Endothelial cell of umbilical vein (primary cell): ENCODE measurements around the gene MORC1. TPM values are rescaled to one million over a fixed set of nuclear protein-coding genes. Genes with fewer than 3 reads are reported as not detected.

ENCODE experiments used
- BruUV-seq: library from RNA; stranded (reverse); fragments of 400-500 nt; replicated peaks from 2 replicates; lab custom pipeline; 2021; lab: Mats Ljungman, UMichigan
- CTCF ChIA-PET: fragments of 300-600, 350-600 bp; sonication (Branson Sonifier 250); formaldehyde crosslinking; loops from one replicate; lab custom pipeline; 2021; ENCODE audit warnings: antibody characterized with exemption, inconsistent platforms; lab: Charles Lee
- POLR2A ChIA-PET: fragments of 300-600, 350-600 bp; sonication (Branson Sonifier 250); formaldehyde crosslinking; loops from one replicate; lab custom pipeline; 2021; ENCODE audit warnings: antibody characterized with exemption, inconsistent platforms; lab: Charles Lee
- DNase-seq: peaks from one replicate; pipeline ENCODE4 v3.0.0-alpha.2; 2011; ENCODE audit warnings: low read depth, low spot score
- FAIRE-seq: peaks from 2 replicates; lab custom pipeline; 2011; peaks lifted over from hg19 to GRCh38; lab: Jason Lieb, UNC
- H2AFZ ChIP-seq: 2 replicates; pipeline ENCODE4 v1.6.0; 2012; ENCODE audit warnings: low read depth, low read length, control low read depth, inconsistent platforms
- H3K27ac ChIP-seq: 2 replicates; pipeline ENCODE4 v1.5.1; 2011; ENCODE audit warnings: low read depth, mild to moderate bottlenecking, control low read depth, low read length, moderate library complexity; ENCODE audit not compliant: insufficient read depth
- H3K27me3 ChIP-seq, 2 experiments: 2 replicates each; pipeline versions ENCODE4 v1.6.0 to v1.6.1; 2011; ENCODE audit warnings: low read length in 2 of 2, mixed read lengths in 1 of 2; ENCODE audit not compliant: control insufficient read depth in 2 of 2, insufficient read depth in 2 of 2
- H3K36me3 ChIP-seq, 2 experiments: 2 replicates in 1 of 2; 3 replicates in 1 of 2; pipeline ENCODE4 v1.5.1; 2011; ENCODE audit warnings: low read length in 2 of 2, mild to moderate bottlenecking in 1 of 2, moderate library complexity in 1 of 2; ENCODE audit not compliant: control insufficient read depth in 2 of 2, insufficient read depth in 2 of 2; ENCODE audit errors: extremely low read depth in 1 of 2
- H3K4me1 ChIP-seq: 3 replicates; pipeline ENCODE4 v1.5.1; 2011; ENCODE audit warnings: mild to moderate bottlenecking, low read length; ENCODE audit not compliant: control insufficient read depth, insufficient read depth; ENCODE audit errors: extremely low read depth
- H3K4me2 ChIP-seq: 2 replicates; pipeline ENCODE4 v1.6.1; 2011; ENCODE audit warnings: low read length, control low read depth, mixed read lengths; ENCODE audit not compliant: insufficient read depth
- H3K4me3 ChIP-seq, 3 experiments: fragments of 200-600 bp in 1 of 3; sonication (generic), shearing (Covaris generic) in 1 of 3; replicated peaks in 1 of 3; 2 replicates each; pipeline ENCODE4 v1.5.1; 2011 to 2016; ENCODE audit warnings: control low read depth in 3 of 3, low read length in 3 of 3, mild to moderate bottlenecking in 2 of 3, inconsistent platforms in 1 of 3, low read depth in 1 of 3, moderate library complexity in 1 of 3; ENCODE audit not compliant: insufficient read depth in 1 of 3
- H3K79me2 ChIP-seq: 2 replicates; pipeline ENCODE4 v1.6.0; 2012; ENCODE audit warnings: low read length, inconsistent platforms; ENCODE audit not compliant: control insufficient read depth, insufficient read depth
- H3K9ac ChIP-seq: replicated peaks from 2 replicates; pipeline ENCODE3; 2011; ENCODE audit warnings: low read length, control low read depth; ENCODE audit not compliant: insufficient read depth; ENCODE audit errors: extremely low read depth
- H3K9me1 ChIP-seq: replicated peaks from 3 replicates; pipeline ENCODE4 v1.6.0; 2011; ENCODE audit warnings: mild to moderate bottlenecking, low read length; ENCODE audit not compliant: control insufficient read depth, insufficient read depth; ENCODE audit errors: extremely low read depth
- H3K9me3 ChIP-seq: replicated peaks from 2 replicates; pipeline ENCODE4 v1.5.1; 2012; ENCODE audit warnings: low read length, inconsistent platforms; ENCODE audit not compliant: control insufficient read depth, insufficient read depth
- H4K20me1 ChIP-seq: replicated peaks from 2 replicates; pipeline ENCODE3; 2011; ENCODE audit warnings: mild to moderate bottlenecking, low read length; ENCODE audit not compliant: control insufficient read depth, insufficient read depth; ENCODE audit errors: extremely low read depth
- EZH2 ChIP-seq: IDR thresholded peaks from 2 replicates; pipeline ENCODE4 v1.6.1; 2012; ENCODE audit warnings: borderline replicate concordance, low read depth, mild to moderate bottlenecking, moderate library complexity, low read length, inconsistent platforms; ENCODE audit not compliant: severe bottlenecking
- FOS ChIP-seq: IDR thresholded peaks from 2 replicates; pipeline ENCODE4 v1.6.1; 2011; ENCODE audit warnings: mild to moderate bottlenecking, low read length, moderate library complexity, borderline replicate concordance; ENCODE audit not compliant: insufficient read depth
- GATA2 ChIP-seq: IDR thresholded peaks from 2 replicates; pipeline ENCODE4 v1.7.0; 2011; ENCODE audit warnings: low read depth, mild to moderate bottlenecking, moderate library complexity, mixed read lengths, low read length; ENCODE audit not compliant: insufficient read length, insufficient read depth
- JUN ChIP-seq: IDR thresholded peaks from 2 replicates; pipeline ENCODE4 v1.6.1; 2011; ENCODE audit warnings: borderline replicate concordance, low read depth; ENCODE audit not compliant: insufficient read length, insufficient read depth
- MYC ChIP-seq: IDR thresholded peaks from one replicate; pipeline ENCODE4 v1.6.1; 2011; ENCODE audit warnings: mild to moderate bottlenecking, low read depth, low read length
- POLR2A ChIP-seq: IDR thresholded peaks from 2 replicates; pipeline ENCODE4 v1.6.1; 2012; ENCODE audit warnings: low read depth, mild to moderate bottlenecking, control low read depth, low read length
- POLR2AphosphoS5 ChIP-seq: IDR thresholded peaks from 2 replicates; pipeline ENCODE4 v1.6.1; 2012; ENCODE audit warnings: low read depth, mild to moderate bottlenecking, control low read depth, low read length, moderate library complexity; ENCODE audit not compliant: insufficient read depth
- dilution Hi-C: fragments of 300-500 bp; cut with MboI; formaldehyde crosslinking; loops from one replicate; pipeline ENCODE4 v1.15.0; 2019; ENCODE audit warnings: low sequenced_read_pairs; ENCODE audit not compliant: extremely low pct_ligation_motif_present
- intact Hi-C: fragments of 100-400 bp; cut with micrococcal nuclease; formaldehyde crosslinking; loops from one replicate; pipeline ENCODE4 v1.10.0; 2022
- polyA plus RNA-seq, 4 experiments: library from polyadenylated mRNA; depleted of rRNA in 3 of 4; stranded (reverse) in 3 of 4; unstranded in 1 of 4; fragments of >200 nt; gene quantifications; 2 replicates each; pipeline versions ENCODE4 v1.2.1 to v1.2.3, GENCODE V29; 2011 to 2012; ENCODE audit warnings: missing spikeins in 1 of 4
- total RNA-seq: library from RNA; stranded (reverse); gene quantifications from 2 replicates; pipeline ENCODE4 v1.2.3, GENCODE V29; 2021
- TF ChIP-seq, protein P1 (sequence below), 2 donors: IDR thresholded peaks; 1 replicate in 1 of 2; 2 replicates in 1 of 2; pipeline ENCODE4 v1.5.1; 2011; ENCODE audit warnings: low read length in 2 of 2, mild to moderate bottlenecking in 2 of 2, moderate library complexity in 2 of 2, control low read depth in 1 of 2, inconsistent platforms in 1 of 2, low read depth in 1 of 2; ENCODE audit not compliant: insufficient read depth in 1 of 2; ENCODE audit errors: extremely low read depth in 1 of 2
- TF ChIP-seq, protein P2 (sequence below): IDR thresholded peaks from 2 replicates; pipeline ENCODE4 v1.6.1; 2011; ENCODE audit not compliant: insufficient read depth, insufficient read length

The MORC1 gene
- total and polyA plus RNA-seq, 2 donors (not counting 3 experiments of a cell fraction or from before 2014, with no cell fraction given) = not detected

DNA sequence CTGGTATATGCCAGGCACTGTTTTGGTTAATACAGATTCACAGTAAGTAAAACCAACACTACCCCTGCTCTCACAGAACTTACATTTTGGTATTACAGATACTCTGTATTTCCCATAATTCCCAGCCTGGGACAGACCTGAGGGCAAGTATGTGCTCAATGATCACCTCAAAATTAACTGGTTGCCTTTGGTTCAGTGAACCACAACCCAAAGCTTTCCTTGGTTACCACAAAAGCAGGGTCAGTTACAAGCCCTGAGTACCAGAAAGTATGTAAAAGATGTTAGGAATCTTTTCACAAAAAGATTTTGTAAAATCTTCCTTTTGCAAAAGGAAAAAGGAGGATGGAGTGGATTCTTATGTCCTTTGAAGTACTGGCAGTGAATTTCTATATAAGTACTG lies 92.0 kb downstream of the MORC1 start:
- no peaks in the 10 kb centered on the region for H3K9me1 ChIP-seq
- H3K4me2 ChIP-seq = no peak overlapping the region
- BruUV-seq = no TSS peak
- no peak overlapping the region for H3K4me3 ChIP-seq
- FAIRE-seq = no peak
- no peaks in the 10 kb centered on the region for H3K27me3 ChIP-seq
- no peaks in the 10 kb centered on the region for H3K4me1 ChIP-seq
- H3K9me3 ChIP-seq = no peaks in the 10 kb centered on the region
- POLR2A ChIA-PET = no interaction called here
- no peak overlapping the region for H2AFZ ChIP-seq
- no peaks in the 10 kb centered on the region for H3K36me3 ChIP-seq
- CTCF ChIA-PET = interaction anchor here (1.1 kb wide), 1 partner anchor 13 kb away, joined by 3 read pairs; no protein-coding TSS in a partner anchor
- no peaks in the 10 kb centered on the region for H3K79me2 ChIP-seq
- no peak overlapping the region for H3K27ac ChIP-seq
- H3K9ac ChIP-seq = no peak overlapping the region
- dilution Hi-C loops (no loop called here), intact Hi-C loops (no loop called here)
- no peaks in the 10 kb centered on the region for H4K20me1 ChIP-seq
- TF ChIP-seq, protein P1, sequence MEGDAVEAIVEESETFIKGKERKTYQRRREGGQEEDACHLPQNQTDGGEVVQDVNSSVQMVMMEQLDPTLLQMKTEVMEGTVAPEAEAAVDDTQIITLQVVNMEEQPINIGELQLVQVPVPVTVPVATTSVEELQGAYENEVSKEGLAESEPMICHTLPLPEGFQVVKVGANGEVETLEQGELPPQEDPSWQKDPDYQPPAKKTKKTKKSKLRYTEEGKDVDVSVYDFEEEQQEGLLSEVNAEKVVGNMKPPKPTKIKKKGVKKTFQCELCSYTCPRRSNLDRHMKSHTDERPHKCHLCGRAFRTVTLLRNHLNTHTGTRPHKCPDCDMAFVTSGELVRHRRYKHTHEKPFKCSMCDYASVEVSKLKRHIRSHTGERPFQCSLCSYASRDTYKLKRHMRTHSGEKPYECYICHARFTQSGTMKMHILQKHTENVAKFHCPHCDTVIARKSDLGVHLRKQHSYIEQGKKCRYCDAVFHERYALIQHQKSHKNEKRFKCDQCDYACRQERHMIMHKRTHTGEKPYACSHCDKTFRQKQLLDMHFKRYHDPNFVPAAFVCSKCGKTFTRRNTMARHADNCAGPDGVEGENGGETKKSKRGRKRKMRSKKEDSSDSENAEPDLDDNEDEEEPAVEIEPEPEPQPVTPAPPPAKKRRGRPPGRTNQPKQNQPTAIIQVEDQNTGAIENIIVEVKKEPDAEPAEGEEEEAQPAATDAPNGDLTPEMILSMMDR (IDR thresholded peaks at IDR 0.05; ENCODE audit: extremely low read depth in 1 of 2, insufficient read depth in 1 of 2, low read depth in 1 of 2, low read length in 2 of 2) = no peak
- no peak for TF ChIP-seq MYC
- TF ChIP-seq POLR2A = no peak
- TF ChIP-seq, protein P2, sequence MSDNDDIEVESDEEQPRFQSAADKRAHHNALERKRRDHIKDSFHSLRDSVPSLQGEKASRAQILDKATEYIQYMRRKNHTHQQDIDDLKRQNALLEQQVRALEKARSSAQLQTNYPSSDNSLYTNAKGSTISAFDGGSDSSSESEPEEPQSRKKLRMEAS = no peak
- TF ChIP-seq FOS = no peak
- TF ChIP-seq EZH2 = no peak
- no peak for TF ChIP-seq JUN
- TF ChIP-seq GATA2 = no peak
- TF ChIP-seq POLR2AphosphoS5 = no peak
- no peak for DNase-seq
